Breast epithelium (tissue), 3 donors: ENCODE data around the gene ALG3.

ENCODE experiments used
- POLR2A ChIP-seq: fragments of 450-650 bp; IDR thresholded peaks from one replicate; pipeline ENCODE4 v1.6.1; 2016; ENCODE audit warnings: antibody characterized with exemption, mild to moderate bottlenecking, moderate library complexity
- POLR2AphosphoS5 ChIP-seq, 3 donors: sonication (generic); formaldehyde crosslinking; IDR thresholded peaks; one replicate each; pipeline ENCODE4 v1.6.1; 2017; ENCODE audit warnings: antibody characterized with exemption in 3 of 3
- TF ChIP-seq, protein P1 (sequence below), 3 donors: fragments of 450-650 bp; IDR thresholded peaks; one replicate each; pipeline ENCODE4 v1.5.1; 2016 to 2017; ENCODE audit warnings: antibody characterized with exemption in 3 of 3, mild to moderate bottlenecking in 3 of 3, moderate library complexity in 3 of 3

- TF ChIP-seq, protein P1, sequence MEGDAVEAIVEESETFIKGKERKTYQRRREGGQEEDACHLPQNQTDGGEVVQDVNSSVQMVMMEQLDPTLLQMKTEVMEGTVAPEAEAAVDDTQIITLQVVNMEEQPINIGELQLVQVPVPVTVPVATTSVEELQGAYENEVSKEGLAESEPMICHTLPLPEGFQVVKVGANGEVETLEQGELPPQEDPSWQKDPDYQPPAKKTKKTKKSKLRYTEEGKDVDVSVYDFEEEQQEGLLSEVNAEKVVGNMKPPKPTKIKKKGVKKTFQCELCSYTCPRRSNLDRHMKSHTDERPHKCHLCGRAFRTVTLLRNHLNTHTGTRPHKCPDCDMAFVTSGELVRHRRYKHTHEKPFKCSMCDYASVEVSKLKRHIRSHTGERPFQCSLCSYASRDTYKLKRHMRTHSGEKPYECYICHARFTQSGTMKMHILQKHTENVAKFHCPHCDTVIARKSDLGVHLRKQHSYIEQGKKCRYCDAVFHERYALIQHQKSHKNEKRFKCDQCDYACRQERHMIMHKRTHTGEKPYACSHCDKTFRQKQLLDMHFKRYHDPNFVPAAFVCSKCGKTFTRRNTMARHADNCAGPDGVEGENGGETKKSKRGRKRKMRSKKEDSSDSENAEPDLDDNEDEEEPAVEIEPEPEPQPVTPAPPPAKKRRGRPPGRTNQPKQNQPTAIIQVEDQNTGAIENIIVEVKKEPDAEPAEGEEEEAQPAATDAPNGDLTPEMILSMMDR (IDR thresholded peaks at IDR 0.05) = no peak
- no peak for TF ChIP-seq POLR2AphosphoS5 (IDR thresholded peaks at IDR 0.05)
- TF ChIP-seq POLR2A = no peak
Observed at GRCh38 chr3:184193991-184194539, 54.7 kb downstream of the ALG3 start.
